Cardiac muscle cell (in vitro differentiated cells and primary cell): Measurements from ENCODE around the gene BCAS3. TPM values are rescaled to one million over a fixed set of nuclear protein-coding genes. Genes with fewer than 3 reads are reported as not detected.

Experiments
- DNase-seq, 2 donors: peaks; one replicate each; pipeline versions ENCODE4 v3.0.0 to v3.0.0-alpha.2; 2010 to 2017; ENCODE audit warnings: low read depth in 1 of 2, low spot score in 1 of 2
- H3K27ac ChIP-seq: fragments of 200-600 bp; sonication (generic); 2 replicates; pipeline ENCODE4 v1.5.1; 2016
- H3K27me3 ChIP-seq: fragments of 200-600 bp; sonication (generic); 2 replicates; pipeline ENCODE4 v1.6.0; 2016; ENCODE audit warnings: control low read depth
- H3K36me3 ChIP-seq: fragments of 200-600 bp; sonication (generic); 2 replicates; pipeline ENCODE4 v1.5.1; 2016; ENCODE audit warnings: control low read depth
- H3K4me1 ChIP-seq: fragments of 200-600 bp; sonication (generic); 2 replicates; pipeline ENCODE4 v1.8.1; 2017; ENCODE audit warnings: low read depth, mild to moderate bottlenecking, mixed run types
- H3K4me3 ChIP-seq: fragments of 200-600 bp; sonication (generic); 2 replicates; pipeline ENCODE4 v1.5.1; 2016; ENCODE audit warnings: mild to moderate bottlenecking
- H3K9me3 ChIP-seq: fragments of 200-600 bp; sonication (generic); 2 replicates; pipeline ENCODE4 v1.5.1; 2017; ENCODE audit warnings: low read depth, mild to moderate bottlenecking, control low read depth
- polyA plus RNA-seq: library from polyadenylated mRNA; unstranded; fragments of >200 nt; fragmentation: Nextera tagmentation; extraction: Ambion mirVana; gene quantifications from 2 replicates; pipeline ENCODE4 v1.2.1, GENCODE V29; 2016
- total RNA-seq: library from RNA; depleted of rRNA; stranded (reverse); fragments of >200 nt; gene quantifications from 2 replicates; pipeline ENCODE4 v1.2.3, GENCODE V29; 2016
- TF ChIP-seq, protein P1 (sequence below): IDR thresholded peaks from 2 replicates; pipeline ENCODE4 v1.5.1; 2012; ENCODE audit warnings: low read depth, mild to moderate bottlenecking, low read length

Gene BCAS3
- total and polyA plus RNA-seq, 2 experiments from 2014 or later: 36.5 to 39.6 TPM

DNA sequence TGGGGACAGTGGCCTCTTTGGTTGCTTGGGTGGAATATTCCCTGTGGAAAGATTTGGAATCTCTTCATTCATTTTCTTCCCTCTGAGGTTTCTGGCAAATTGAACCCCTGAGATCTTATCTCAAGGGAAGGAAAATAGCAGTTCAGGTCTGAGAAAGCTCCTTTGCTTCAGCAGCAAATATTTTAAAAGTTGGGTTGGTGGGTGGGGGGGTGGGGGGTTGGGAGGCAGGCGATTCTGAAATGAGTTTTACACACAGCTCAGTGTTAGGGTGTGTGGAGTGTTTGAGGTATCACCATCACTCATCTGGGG, 728.8 kb downstream of the BCAS3 start:
- peak overlapping the region; percentile 67 for H3K27ac ChIP-seq
- H3K4me3 ChIP-seq: peak overlapping the region; percentile 63
- peaks cover 68% of the 10 kb centered on the region for H3K27me3 ChIP-seq
- no peak for DNase-seq
- H3K4me1 ChIP-seq: peaks cover 51% of the 10 kb centered on the region
- H3K9me3 ChIP-seq: no peaks in the 10 kb centered on the region
- TF ChIP-seq, protein P1, sequence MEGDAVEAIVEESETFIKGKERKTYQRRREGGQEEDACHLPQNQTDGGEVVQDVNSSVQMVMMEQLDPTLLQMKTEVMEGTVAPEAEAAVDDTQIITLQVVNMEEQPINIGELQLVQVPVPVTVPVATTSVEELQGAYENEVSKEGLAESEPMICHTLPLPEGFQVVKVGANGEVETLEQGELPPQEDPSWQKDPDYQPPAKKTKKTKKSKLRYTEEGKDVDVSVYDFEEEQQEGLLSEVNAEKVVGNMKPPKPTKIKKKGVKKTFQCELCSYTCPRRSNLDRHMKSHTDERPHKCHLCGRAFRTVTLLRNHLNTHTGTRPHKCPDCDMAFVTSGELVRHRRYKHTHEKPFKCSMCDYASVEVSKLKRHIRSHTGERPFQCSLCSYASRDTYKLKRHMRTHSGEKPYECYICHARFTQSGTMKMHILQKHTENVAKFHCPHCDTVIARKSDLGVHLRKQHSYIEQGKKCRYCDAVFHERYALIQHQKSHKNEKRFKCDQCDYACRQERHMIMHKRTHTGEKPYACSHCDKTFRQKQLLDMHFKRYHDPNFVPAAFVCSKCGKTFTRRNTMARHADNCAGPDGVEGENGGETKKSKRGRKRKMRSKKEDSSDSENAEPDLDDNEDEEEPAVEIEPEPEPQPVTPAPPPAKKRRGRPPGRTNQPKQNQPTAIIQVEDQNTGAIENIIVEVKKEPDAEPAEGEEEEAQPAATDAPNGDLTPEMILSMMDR: no peak
- peaks cover 29% of the 10 kb centered on the region for H3K36me3 ChIP-seq

DNA sequence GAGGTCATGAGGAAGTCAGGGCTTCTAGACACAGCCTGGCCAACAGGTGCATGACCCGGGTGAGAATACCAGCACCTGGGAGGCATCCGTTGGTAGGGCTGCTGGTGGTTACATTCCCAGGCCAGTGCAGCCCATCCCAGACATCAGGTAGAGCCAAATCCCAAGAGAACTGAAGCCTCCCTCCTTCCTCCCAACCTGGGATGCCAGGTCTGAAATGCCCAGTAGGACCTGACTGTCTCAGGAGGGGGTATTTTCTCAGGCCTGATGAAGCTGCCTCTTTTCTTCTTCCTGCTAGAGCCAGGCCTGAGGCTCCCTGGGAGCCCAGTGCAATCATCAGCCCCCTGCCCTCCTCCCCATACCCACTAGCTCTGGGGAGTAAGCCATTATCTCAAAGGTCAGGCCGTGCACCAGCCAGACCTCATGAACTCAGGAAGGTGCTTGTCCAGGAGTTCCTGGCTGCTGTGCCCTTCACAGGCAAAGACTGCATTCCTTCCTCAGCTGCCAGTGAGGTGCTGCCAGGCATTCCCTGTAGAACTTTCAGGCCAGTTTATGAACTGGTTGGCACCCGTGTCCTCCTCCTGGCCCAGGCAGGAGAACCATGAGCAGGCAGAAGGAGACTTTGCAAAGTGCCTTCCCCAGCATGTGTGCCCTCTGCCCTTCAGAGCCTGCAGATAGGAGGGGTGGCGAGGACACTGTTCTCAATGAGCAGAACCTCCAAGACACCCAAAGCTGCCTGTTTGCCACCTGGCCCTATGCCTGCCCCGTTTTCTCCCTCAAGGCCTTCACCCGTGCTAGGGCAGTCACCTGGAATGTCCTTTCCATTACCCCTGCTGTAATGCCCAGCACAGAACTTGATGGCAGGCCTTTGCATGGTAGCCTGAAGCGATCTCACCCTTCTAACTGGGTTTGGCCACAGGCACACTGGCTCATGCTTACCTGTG, 729.6 kb downstream of the BCAS3 start:
- no peaks in the 10 kb centered on the region for H3K9me3 ChIP-seq
- H3K4me1 ChIP-seq: peaks cover 51% of the 10 kb centered on the region
- peak overlapping the region; percentile 73 for H3K27ac ChIP-seq
- H3K36me3 ChIP-seq: peaks cover 29% of the 10 kb centered on the region
- peak in 1 of 2 donors; percentile 65 for DNase-seq
- TF ChIP-seq, protein P1: no peak
- no peak overlapping the region for H3K4me3 ChIP-seq
- H3K27me3 ChIP-seq: peaks cover 61% of the 10 kb centered on the region

DNA sequence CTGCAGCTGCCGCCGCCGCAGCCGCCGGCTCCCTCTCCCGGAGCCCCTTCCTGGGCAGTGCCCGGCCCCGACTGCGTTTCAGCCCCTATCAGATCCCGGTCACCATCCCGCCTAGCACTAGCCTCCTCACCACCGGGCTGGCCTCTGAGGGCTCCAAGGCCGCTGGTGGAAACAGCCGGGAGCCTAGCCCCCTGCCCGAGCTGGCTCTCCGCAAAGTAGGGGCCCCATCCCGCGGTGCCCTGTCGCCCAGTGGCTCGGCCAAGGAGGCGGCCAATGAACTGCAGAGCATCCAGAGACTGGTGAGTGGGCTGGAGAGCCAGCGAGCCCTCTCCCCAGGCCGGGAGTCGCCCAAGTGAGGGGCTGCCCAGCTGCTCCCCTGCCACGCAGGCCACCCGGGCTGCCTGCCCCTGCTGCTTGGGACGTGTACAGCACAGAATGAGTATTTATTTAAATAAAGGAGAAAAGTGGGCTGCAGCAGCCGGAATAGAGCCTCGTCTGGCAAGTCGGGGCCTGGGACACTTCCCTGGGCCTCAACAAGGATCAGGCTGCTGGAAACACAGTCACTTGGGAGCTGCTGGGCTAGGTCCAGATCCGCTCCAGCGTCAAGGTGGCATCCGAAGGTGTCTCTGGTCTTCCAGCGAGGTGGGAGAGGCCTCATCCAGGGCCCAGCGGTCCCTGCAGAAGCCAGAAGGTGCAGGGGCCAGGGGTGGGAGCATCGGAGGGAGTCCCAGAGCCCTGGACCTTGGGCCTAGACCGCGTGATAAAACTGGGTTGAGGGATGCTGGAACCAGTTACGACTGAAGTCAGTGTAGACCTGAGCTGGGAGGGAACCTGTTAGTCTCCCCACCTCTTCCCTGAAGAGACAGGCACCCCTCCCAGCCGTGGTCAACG, 730.7 kb downstream of the BCAS3 start:
- H3K27ac ChIP-seq: peak overlapping the region; percentile 73
- no peaks in the 10 kb centered on the region for H3K9me3 ChIP-seq
- DNase-seq: no peak
- peaks cover 53% of the 10 kb centered on the region for H3K27me3 ChIP-seq
- H3K36me3 ChIP-seq: peaks cover 24% of the 10 kb centered on the region
- peak overlapping the region; percentile 6 for H3K4me3 ChIP-seq
- TF ChIP-seq, protein P1: no peak
- peaks cover 53% of the 10 kb centered on the region for H3K4me1 ChIP-seq

DNA sequence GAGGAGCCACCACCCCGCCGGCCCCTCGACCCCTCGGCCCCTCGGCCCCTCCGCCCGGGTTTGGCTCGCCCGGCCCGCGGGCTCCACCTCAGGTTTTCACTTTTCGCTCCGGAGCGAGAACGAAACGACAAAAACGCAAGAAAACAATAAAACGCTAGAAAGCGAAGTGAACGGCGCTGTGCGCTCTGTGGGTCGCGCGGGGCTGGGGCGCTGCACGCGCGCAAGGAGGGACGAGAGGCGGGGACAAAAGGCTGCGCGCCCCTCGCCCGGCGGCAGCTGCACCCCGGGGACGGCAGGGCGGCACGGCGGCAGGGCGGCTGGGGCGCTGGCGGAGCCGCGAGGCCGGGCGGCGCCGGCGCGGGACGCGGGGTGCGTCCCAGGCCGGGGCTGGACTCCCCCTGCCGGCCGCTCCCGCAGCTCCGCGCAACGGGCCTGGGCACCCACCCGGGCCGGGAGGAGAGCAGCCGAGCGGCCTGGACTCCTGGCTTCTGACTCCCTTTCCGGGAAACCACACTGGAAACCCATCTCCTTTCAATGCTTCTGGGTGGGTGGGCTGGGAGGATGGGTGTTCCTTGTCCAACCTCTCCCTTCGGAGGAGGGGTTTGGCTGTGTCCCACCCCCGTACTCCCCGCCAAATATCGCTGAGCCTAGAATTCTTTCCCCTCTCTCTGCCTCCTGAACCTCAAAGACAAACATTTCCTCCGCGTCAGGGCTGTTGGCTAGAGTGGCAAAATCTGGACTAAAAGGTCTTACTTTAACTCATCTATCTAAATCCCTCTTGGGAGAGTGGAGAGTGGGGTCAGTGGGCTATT, 731.9 kb downstream of the BCAS3 start:
- peaks cover 42% of the 10 kb centered on the region for H3K27me3 ChIP-seq
- H3K36me3 ChIP-seq: peaks cover 16% of the 10 kb centered on the region
- TF ChIP-seq, protein P1: peak; percentile 45
- peak; percentile 80 to 86 for DNase-seq
- H3K4me3 ChIP-seq: peak overlapping the region; percentile 6
- H3K4me1 ChIP-seq: peaks cover 49% of the 10 kb centered on the region
- peak overlapping the region; percentile 73 for H3K27ac ChIP-seq
- H3K9me3 ChIP-seq: no peaks in the 10 kb centered on the region
